Mammary epithelial cell (primary cell): ENCODE results near the gene FNDC3B.

Experiments
- CTCF ChIP-seq, 2 donors: IDR thresholded peaks in 1 of 2; conservative IDR thresholded peaks in 1 of 2; 2 replicates each; pipeline ENCODE4 v1.5.1; 2011 to 2012; ENCODE audit warnings: inconsistent platforms in 2 of 2, low read length in 2 of 2, mild to moderate bottlenecking in 2 of 2, control low read depth in 1 of 2, low read depth in 1 of 2; ENCODE audit not compliant: insufficient read depth in 1 of 2; ENCODE audit errors: extremely low read depth in 1 of 2
- EZH2 ChIP-seq: IDR thresholded peaks from 2 replicates; pipeline ENCODE4 v1.6.1; 2012; ENCODE audit warnings: low read length, inconsistent platforms, borderline replicate concordance

- TF ChIP-seq CTCF (conservative IDR thresholded peaks at IDR 0.05 in 1 of 2, IDR thresholded peaks at IDR 0.05 in 1 of 2; ENCODE audit: extremely low read depth in 1 of 2, insufficient read depth in 1 of 2, low read depth in 1 of 2, low read length in 2 of 2) (no peak), EZH2 (no peak)
Measured at GRCh38 chr3:172379372-172379771, 340.0 kb downstream of the FNDC3B start.
